Measurements from ENCODE around the gene GCFC2.
"Not testable (repeated sequence)": the region's sequence is repeated elsewhere in the genome, so short reads cannot be mapped to it uniquely, and the experiment has no call there.

The GCFC2 gene

GRCh38 chr2:75680402-75680801, 30.3 kb downstream of the GCFC2 start:
- H3K36me3 ChIP-seq (ENCODE audit: control insufficient read depth, insufficient read depth, low read length): peaks cover 6% of the 10 kb centered on the region
- no peaks in the 10 kb centered on the region for H3K27me3 ChIP-seq (replicated peaks; ENCODE audit: control insufficient read depth, insufficient read depth, low read length)
- no peak overlapping the region for H3K4me3 ChIP-seq (replicated peaks; ENCODE audit: low read depth, low read length)
- TF ChIP-seq, protein P1, sequence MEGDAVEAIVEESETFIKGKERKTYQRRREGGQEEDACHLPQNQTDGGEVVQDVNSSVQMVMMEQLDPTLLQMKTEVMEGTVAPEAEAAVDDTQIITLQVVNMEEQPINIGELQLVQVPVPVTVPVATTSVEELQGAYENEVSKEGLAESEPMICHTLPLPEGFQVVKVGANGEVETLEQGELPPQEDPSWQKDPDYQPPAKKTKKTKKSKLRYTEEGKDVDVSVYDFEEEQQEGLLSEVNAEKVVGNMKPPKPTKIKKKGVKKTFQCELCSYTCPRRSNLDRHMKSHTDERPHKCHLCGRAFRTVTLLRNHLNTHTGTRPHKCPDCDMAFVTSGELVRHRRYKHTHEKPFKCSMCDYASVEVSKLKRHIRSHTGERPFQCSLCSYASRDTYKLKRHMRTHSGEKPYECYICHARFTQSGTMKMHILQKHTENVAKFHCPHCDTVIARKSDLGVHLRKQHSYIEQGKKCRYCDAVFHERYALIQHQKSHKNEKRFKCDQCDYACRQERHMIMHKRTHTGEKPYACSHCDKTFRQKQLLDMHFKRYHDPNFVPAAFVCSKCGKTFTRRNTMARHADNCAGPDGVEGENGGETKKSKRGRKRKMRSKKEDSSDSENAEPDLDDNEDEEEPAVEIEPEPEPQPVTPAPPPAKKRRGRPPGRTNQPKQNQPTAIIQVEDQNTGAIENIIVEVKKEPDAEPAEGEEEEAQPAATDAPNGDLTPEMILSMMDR (IDR thresholded peaks at IDR 0.05; ENCODE audit: insufficient read depth, low read length, poor library complexity, severe bottlenecking): no peak
- no peak for DNase-seq (ENCODE audit: extremely low read depth, insufficient read length)

- no peak overlapping the region for H3K4me3 ChIP-seq (replicated peaks; ENCODE audit: low read depth, low read length)
- DNase-seq (ENCODE audit: extremely low read depth, insufficient read length): no peak
- TF ChIP-seq, protein P1 (IDR thresholded peaks at IDR 0.05; ENCODE audit: insufficient read depth, low read length, poor library complexity, severe bottlenecking): no peak
- H3K27me3 ChIP-seq (replicated peaks; ENCODE audit: control insufficient read depth, insufficient read depth, low read length): no peaks in the 10 kb centered on the region
- peaks cover 6% of the 10 kb centered on the region for H3K36me3 ChIP-seq (ENCODE audit: control insufficient read depth, insufficient read depth, low read length)
Observed at GRCh38 chr2:75679556-75679955, 31.2 kb downstream of the GCFC2 start.

- TF ChIP-seq, protein P1 (IDR thresholded peaks at IDR 0.05; ENCODE audit: insufficient read depth, low read length, poor library complexity, severe bottlenecking): no peak
- DNase-seq (ENCODE audit: extremely low read depth, insufficient read length): no peak
- peaks cover 3% of the 10 kb centered on the region for H3K36me3 ChIP-seq (ENCODE audit: control insufficient read depth, insufficient read depth, low read length)
Observed at GRCh38 chr2:75676464-75676863, 34.3 kb downstream of the GCFC2 start.

GRCh38 chr2:75675908-75676307, 34.8 kb downstream of the GCFC2 start:
- Histone ChIP-seq H3K27me3 (replicated peaks; ENCODE audit: control insufficient read depth, insufficient read depth, low read length) (no peaks in the 10 kb centered on the region), H3K4me3 (replicated peaks; ENCODE audit: low read depth, low read length) (no peak overlapping the region), H3K36me3 (ENCODE audit: control insufficient read depth, insufficient read depth, low read length) (no peaks in the 10 kb centered on the region)
- DNase-seq (ENCODE audit: extremely low read depth, insufficient read length): no peak
- TF ChIP-seq, protein P1 (IDR thresholded peaks at IDR 0.05; ENCODE audit: insufficient read depth, low read length, poor library complexity, severe bottlenecking): no peak

More at GRCh38 chr2:75676464-75676863, 34.3 kb downstream of the GCFC2 start:
- H3K4me3 ChIP-seq (replicated peaks; ENCODE audit: low read depth, low read length): no peak overlapping the region
- no peaks in the 10 kb centered on the region for H3K27me3 ChIP-seq (replicated peaks; ENCODE audit: control insufficient read depth, insufficient read depth, low read length)

- H3K4me3 ChIP-seq (replicated peaks; ENCODE audit: low read depth, low read length); DNase-seq (ENCODE audit: extremely low read depth, insufficient read length); H3K36me3 ChIP-seq (ENCODE audit: control insufficient read depth, insufficient read depth, low read length); H3K27me3 ChIP-seq (replicated peaks; ENCODE audit: control insufficient read depth, insufficient read depth, low read length): not testable (repeated sequence)
Observed at GRCh38 chr2:75675423-75675822, 35.3 kb downstream of the GCFC2 start.

GRCh38 chr2:75667884-75668283, 42.8 kb downstream of the GCFC2 start:
- DNase-seq (ENCODE audit: extremely low read depth, insufficient read length): no peak
- no peak overlapping the region for H3K4me3 ChIP-seq (replicated peaks; ENCODE audit: low read depth, low read length)
- no peaks in the 10 kb centered on the region; the same call in 1 of the 2 replicates for H3K36me3 ChIP-seq (ENCODE audit: control insufficient read depth, insufficient read depth, low read length)
- TF ChIP-seq, protein P1 (IDR thresholded peaks at IDR 0.05; ENCODE audit: insufficient read depth, low read length, poor library complexity, severe bottlenecking): no peak
- H3K27me3 ChIP-seq (replicated peaks; ENCODE audit: control insufficient read depth, insufficient read depth, low read length): no peaks in the 10 kb centered on the region
